Lung (tissue), 12 donors: ENCODE measurements around the gene LSMEM2. TPM values are rescaled to one million over a fixed set of nuclear protein-coding genes. Genes with fewer than 3 reads are reported as not detected.

ENCODE experiments used
- ATAC-seq: fragments of 200-7000 bp; cut with Tn5 transposase; one replicate; pipeline ENCODE4 v1.9.1; 2020; ENCODE audit warnings: moderate number of reproducible peaks; ENCODE audit not compliant: insufficient read depth, low FRiP score
- DNase-seq, 3 donors: peaks; one replicate each; pipeline ENCODE4 v3.0.0-alpha.2; 2013 to 2017
- H3K27ac ChIP-seq, 2 donors: one replicate each; pipeline ENCODE4 v1.5.1; 2013; ENCODE audit warnings: mild to moderate bottlenecking in 2 of 2, moderate library complexity in 2 of 2, control low read depth in 1 of 2, inconsistent platforms in 1 of 2, low read depth in 1 of 2, low read length in 1 of 2
- H3K27me3 ChIP-seq, 3 donors: one replicate each; pipeline ENCODE4 v1.5.1; 2013; ENCODE audit warnings: low read length in 2 of 3; ENCODE audit not compliant: control insufficient read depth in 3 of 3, insufficient read depth in 3 of 3
- H3K36me3 ChIP-seq, 4 donors: one replicate each; pipeline ENCODE4 v1.5.1; 2013; ENCODE audit warnings: low read length in 4 of 4, mild to moderate bottlenecking in 1 of 4, moderate library complexity in 1 of 4; ENCODE audit not compliant: control insufficient read depth in 4 of 4, insufficient read depth in 4 of 4
- H3K4me1 ChIP-seq, 5 donors: one replicate each; pipeline ENCODE4 v1.5.1; 2013; ENCODE audit warnings: low read length in 5 of 5, mild to moderate bottlenecking in 2 of 5, moderate library complexity in 1 of 5; ENCODE audit not compliant: control insufficient read depth in 5 of 5, insufficient read depth in 5 of 5
- H3K4me3 ChIP-seq: one replicate; pipeline ENCODE4 v1.5.1; 2013; ENCODE audit warnings: mild to moderate bottlenecking, control low read depth, moderate library complexity
- H3K9ac ChIP-seq, 2 donors: one replicate each; pipeline ENCODE4 v1.5.1; 2013; ENCODE audit warnings: low read length in 2 of 2, control low read depth in 1 of 2; ENCODE audit not compliant: insufficient read depth in 1 of 2
- H3K9me3 ChIP-seq, 4 donors: one replicate each; pipeline ENCODE4 v1.5.1; 2013; ENCODE audit warnings: low read length in 3 of 4, mild to moderate bottlenecking in 1 of 4, moderate library complexity in 1 of 4; ENCODE audit not compliant: control insufficient read depth in 4 of 4, insufficient read depth in 3 of 4
- WGBS, 2 donors: extraction: QIAGEN DNeasy Blood & Tissue Kit; methylation state at CpG; one replicate each; pipeline ENCODE4 v1.1.7; 2013; 5-methylcytosine and 5-hydroxymethylcytosine counted together
- polyA plus RNA-seq, 2 donors: library from polyadenylated mRNA; stranded (reverse); fragments of 200-250 nt; gene quantifications; one replicate each; pipeline ENCODE4 v1.2.1, GENCODE V29; 2013
- total RNA-seq, 2 donors: library from RNA; depleted of rRNA in 1 of 2; stranded (reverse); fragments of >200 nt in 1 of 2; gene quantifications; one replicate each; pipeline ENCODE4 v1.2.1, GENCODE V29; 2014 to 2021
- TF ChIP-seq, protein P1 (sequence below): IDR thresholded peaks from 2 replicates; pipeline ENCODE4 v1.5.1; 2012; ENCODE audit warnings: mild to moderate bottlenecking; ENCODE audit errors: control extremely low read depth, extremely low read depth
- donor health status: control.
- donor health status: control.
- donor health status: Bipolar disorder and iron deficiency.
- donor health status: healthy.
- donor health status: DM: yes; HTN: yes; CAD: no.

LSMEM2 gene
- total and polyA plus RNA-seq, 4 donors: 0.10 to 0.49 (median 0.12) TPM; not detected in 1

GRCh38 chr3:50295553-50296431 lies 16.9 kb downstream of the LSMEM2 start:
- no peak for DNase-seq
- no peak overlapping the region for H3K27ac ChIP-seq
- no peak overlapping the region for H3K9ac ChIP-seq
- no peak for ATAC-seq
- H3K36me3 ChIP-seq: peaks cover 0 to 4% (median 0%) of the 10 kb centered on the region in 4 donors
- no peaks in the 10 kb centered on the region for H3K27me3 ChIP-seq
- TF ChIP-seq, protein P1, sequence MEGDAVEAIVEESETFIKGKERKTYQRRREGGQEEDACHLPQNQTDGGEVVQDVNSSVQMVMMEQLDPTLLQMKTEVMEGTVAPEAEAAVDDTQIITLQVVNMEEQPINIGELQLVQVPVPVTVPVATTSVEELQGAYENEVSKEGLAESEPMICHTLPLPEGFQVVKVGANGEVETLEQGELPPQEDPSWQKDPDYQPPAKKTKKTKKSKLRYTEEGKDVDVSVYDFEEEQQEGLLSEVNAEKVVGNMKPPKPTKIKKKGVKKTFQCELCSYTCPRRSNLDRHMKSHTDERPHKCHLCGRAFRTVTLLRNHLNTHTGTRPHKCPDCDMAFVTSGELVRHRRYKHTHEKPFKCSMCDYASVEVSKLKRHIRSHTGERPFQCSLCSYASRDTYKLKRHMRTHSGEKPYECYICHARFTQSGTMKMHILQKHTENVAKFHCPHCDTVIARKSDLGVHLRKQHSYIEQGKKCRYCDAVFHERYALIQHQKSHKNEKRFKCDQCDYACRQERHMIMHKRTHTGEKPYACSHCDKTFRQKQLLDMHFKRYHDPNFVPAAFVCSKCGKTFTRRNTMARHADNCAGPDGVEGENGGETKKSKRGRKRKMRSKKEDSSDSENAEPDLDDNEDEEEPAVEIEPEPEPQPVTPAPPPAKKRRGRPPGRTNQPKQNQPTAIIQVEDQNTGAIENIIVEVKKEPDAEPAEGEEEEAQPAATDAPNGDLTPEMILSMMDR: no peak
- no peak overlapping the region for H3K4me3 ChIP-seq
- H3K9me3 ChIP-seq: no peaks in the 10 kb centered on the region
- peaks cover 6 to 36% (median 9%) of the 10 kb centered on the region in 5 donors for H3K4me1 ChIP-seq
- 93 to 94% methylated on average over 8 of the region's 8 CpGs for WGBS, 2 donors

- peak in 1 of 3 donors; percentile 7 for DNase-seq
- H3K4me1 ChIP-seq: peaks cover 6 to 28% (median 12%) of the 10 kb centered on the region in 5 donors
- no peaks in the 10 kb centered on the region for H3K27me3 ChIP-seq
- 95% methylated on average over 18 of the region's 18 CpGs for WGBS, 2 donors
- ATAC-seq: no peak
- H3K27ac ChIP-seq: no peak overlapping the region
- no peak overlapping the region for H3K9ac ChIP-seq
- TF ChIP-seq, protein P1: no peak
- H3K4me3 ChIP-seq: no peak overlapping the region
- H3K36me3 ChIP-seq: peaks cover 0 to 4% (median 0%) of the 10 kb centered on the region in 4 donors
- H3K9me3 ChIP-seq: no peaks in the 10 kb centered on the region
Observed at GRCh38 chr3:50296721-50297383, 18.0 kb downstream of the LSMEM2 start.

DNA sequence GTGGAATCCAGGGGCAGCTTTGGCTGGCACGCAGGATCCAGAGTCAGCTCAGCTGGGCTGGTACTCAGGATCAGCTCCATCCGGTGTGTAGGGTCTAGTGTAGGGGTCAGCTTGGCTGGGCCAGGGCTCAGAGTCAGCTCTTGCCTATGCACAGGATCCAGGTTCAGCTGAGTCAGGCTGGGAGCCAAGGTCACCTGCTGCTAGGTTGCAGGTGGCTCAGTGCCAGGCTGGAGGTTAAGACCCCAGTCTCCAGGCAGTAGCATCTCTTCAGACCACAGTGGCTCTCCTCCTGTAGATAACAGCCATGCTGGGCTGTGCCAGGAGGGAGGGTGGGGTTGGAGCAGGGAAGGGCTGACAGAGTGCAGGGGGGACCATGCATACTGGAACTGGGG lies 18.5 kb downstream of the LSMEM2 start:
- DNase-seq (no peak), ATAC-seq (no peak)
- Histone ChIP-seq H3K27ac (peak overlapping the region in 1 of 2 donors; percentile 12), H3K9me3 (no peaks in the 10 kb centered on the region), H3K4me1 (peaks cover 6 to 32% (median 12%) of the 10 kb centered on the region in 5 donors), H3K27me3 (no peaks in the 10 kb centered on the region), H3K4me3 (no peak overlapping the region), H3K36me3 (peaks cover 0 to 4% (median 0%) of the 10 kb centered on the region in 4 donors), H3K9ac (no peak overlapping the region)
- whole genome bisulfite sequencing, 2 donors: 94 to 98% methylated on average over 2 of the region's 2 CpGs
- TF ChIP-seq, protein P1: no peak
